Liver (tissue), 3 donors: ENCODE measurements around the gene TRABD.

Source experiments
- EGR1 ChIP-seq, 2 donors: IDR thresholded peaks; 2 replicates each; pipeline ENCODE4 v1.6.1; 2016 to 2018; ENCODE audit warnings: antibody characterized with exemption in 2 of 2, low read depth in 2 of 2
- MAX ChIP-seq: IDR thresholded peaks from 2 replicates; pipeline ENCODE4 v1.6.1; 2016; ENCODE audit warnings: antibody characterized with exemption
- TAF1 ChIP-seq: conservative IDR thresholded peaks from 2 replicates; pipeline ENCODE4 v1.6.1; 2016; ENCODE audit warnings: antibody characterized with exemption, mild to moderate bottlenecking
- TF ChIP-seq, protein P1 (sequence below): fragments of 150-350 bp; IDR thresholded peaks from 2 replicates; pipeline ENCODE4 v1.5.1; 2017; ENCODE audit warnings: improper control_type of control experiment, low read depth, low read length; ENCODE audit not compliant: missing input control
- donor health status: healthy.
- donor health status: healthy.

DNA sequence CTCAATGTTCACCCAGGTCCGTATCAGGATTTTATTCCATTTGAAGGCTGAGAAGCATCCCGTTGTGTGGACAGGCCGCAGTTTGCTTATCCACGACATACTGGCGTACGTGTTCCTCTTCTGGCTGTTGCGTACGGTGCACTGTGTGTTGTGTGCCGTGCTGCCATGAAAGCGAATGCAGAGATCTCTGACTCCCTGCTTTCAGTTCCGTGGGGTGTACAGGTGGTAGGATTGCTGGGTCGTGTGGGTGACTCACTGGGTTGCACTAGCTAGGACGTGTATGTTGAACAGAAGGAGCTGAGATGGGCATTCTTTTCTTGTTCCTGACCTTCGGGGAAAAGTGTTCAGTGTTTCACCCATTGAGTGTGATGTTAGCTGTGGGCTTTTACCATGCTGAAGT is 25.4 kb downstream of the TRABD start:
- TF ChIP-seq, protein P1, sequence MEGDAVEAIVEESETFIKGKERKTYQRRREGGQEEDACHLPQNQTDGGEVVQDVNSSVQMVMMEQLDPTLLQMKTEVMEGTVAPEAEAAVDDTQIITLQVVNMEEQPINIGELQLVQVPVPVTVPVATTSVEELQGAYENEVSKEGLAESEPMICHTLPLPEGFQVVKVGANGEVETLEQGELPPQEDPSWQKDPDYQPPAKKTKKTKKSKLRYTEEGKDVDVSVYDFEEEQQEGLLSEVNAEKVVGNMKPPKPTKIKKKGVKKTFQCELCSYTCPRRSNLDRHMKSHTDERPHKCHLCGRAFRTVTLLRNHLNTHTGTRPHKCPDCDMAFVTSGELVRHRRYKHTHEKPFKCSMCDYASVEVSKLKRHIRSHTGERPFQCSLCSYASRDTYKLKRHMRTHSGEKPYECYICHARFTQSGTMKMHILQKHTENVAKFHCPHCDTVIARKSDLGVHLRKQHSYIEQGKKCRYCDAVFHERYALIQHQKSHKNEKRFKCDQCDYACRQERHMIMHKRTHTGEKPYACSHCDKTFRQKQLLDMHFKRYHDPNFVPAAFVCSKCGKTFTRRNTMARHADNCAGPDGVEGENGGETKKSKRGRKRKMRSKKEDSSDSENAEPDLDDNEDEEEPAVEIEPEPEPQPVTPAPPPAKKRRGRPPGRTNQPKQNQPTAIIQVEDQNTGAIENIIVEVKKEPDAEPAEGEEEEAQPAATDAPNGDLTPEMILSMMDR, result no peak
- TF ChIP-seq MAX (no peak), EGR1 (IDR thresholded peaks at IDR 0.05; ENCODE audit: low read depth in 2 of 2) (no peak), TAF1 (no peak)
